Measurements from ENCODE around the gene NCAM1.

The NCAM1 gene

DNA sequence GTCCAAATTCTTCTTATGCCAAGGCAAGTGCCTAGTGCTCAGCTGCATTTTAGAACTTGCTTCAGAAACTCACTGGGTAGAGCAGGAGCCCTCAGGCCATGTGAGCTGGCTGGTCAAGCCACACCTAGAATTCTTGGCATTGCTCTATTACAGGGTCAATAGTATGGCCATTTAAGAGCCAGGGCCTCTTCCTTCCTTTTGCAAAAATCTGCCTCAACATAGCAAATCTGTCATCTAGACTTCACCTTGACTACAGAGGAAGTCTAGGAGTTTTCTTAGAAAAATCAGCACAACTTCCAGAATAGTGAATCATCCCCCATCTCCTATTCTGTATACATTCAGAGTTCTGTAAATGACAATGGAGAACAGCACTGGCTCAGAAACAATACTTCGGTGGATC, 241.2 kb downstream of the NCAM1 start:
- TF ChIP-seq CEBPB (IDR thresholded peaks at IDR 0.05) (no peak), USF1 (IDR thresholded peaks at IDR 0.05) (no peak), EP300 (IDR thresholded peaks at IDR 0.05; ENCODE audit: borderline replicate concordance) (no peak), FOXM1 (IDR thresholded peaks at IDR 0.05; ENCODE audit: borderline replicate concordance, low read depth) (no peak), TCF12 (IDR thresholded peaks at IDR 0.05; ENCODE audit: low read depth) (no peak), NFIC (IDR thresholded peaks at IDR 0.05) (no peak), REST (IDR thresholded peaks at IDR 0.05; ENCODE audit: low read depth) (no peak), ZBTB7A (IDR thresholded peaks at IDR 0.05; ENCODE audit: low read depth) (no peak), YY1 (IDR thresholded peaks at IDR 0.05; ENCODE audit: low read depth) (no peak), RAD21 (IDR thresholded peaks at IDR 0.05; ENCODE audit: low read depth) (no peak), TAF1 (IDR thresholded peaks at IDR 0.05; ENCODE audit: low read depth) (no peak), TEAD4 (IDR thresholded peaks at IDR 0.05) (no peak), MAX (IDR thresholded peaks at IDR 0.05) (no peak), EGR1 (IDR thresholded peaks at IDR 0.05) (no peak), CREB1 (IDR thresholded peaks at IDR 0.05; ENCODE audit: low read depth) (no peak)

DNA sequence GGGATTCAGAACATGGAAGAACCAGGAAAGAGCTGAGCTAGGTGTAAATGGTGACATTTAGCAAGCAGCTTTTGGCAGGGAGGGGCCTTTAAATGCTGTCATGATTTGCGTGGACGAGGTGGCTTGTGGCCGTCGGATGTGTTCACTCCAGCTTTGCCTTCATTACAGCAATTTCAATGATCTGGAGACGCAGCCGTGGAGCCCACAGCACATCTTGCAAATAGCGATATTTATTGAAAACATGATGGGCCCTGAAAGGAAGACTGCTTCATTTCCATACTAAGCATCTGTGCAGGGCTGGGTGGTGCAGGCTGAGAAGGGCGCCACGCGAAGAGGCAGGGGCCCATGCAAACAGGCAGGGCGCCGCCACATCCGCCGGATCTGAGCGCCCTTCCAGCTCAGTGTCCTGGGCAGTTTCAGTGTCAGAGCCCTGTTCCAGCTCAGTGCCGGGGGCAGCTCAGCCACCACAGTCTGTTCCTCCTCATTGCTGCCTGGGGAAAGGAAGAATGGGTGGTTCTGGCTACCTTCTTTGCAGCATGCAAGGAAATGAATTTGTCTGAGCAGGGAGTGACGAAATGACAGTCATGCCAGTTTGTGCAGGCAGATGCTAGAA, 242.0 kb downstream of the NCAM1 start:
- TF ChIP-seq CEBPB (IDR thresholded peaks at IDR 0.05) (no peak), REST (IDR thresholded peaks at IDR 0.05; ENCODE audit: low read depth) (no peak), FOXM1 (IDR thresholded peaks at IDR 0.05; ENCODE audit: borderline replicate concordance, low read depth) (no peak), TEAD4 (IDR thresholded peaks at IDR 0.05) (no peak)

DNA sequence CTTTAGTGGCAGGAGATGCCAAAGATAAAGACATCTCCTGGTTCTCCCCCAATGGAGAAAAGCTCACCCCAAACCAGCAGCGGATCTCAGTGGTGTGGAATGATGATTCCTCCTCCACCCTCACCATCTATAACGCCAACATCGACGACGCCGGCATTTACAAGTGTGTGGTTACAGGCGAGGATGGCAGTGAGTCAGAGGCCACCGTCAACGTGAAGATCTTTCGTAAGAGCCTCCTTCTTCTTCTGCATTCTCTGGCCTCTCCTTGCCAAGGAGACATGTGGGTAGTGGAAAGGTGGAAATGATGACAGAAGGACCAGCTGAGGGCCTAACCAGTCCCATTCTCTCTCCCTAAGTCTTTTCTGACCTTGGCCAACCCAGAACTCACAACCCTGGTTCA, 243.1 kb downstream of the NCAM1 start:
- TF ChIP-seq CEBPB (IDR thresholded peaks at IDR 0.05) (no peak), EP300 (IDR thresholded peaks at IDR 0.05; ENCODE audit: borderline replicate concordance) (no peak), REST (IDR thresholded peaks at IDR 0.05; ENCODE audit: low read depth) (no peak), USF1 (IDR thresholded peaks at IDR 0.05) (no peak), MAX (IDR thresholded peaks at IDR 0.05) (no peak), CREB1 (IDR thresholded peaks at IDR 0.05; ENCODE audit: low read depth) (no peak), TEAD4 (IDR thresholded peaks at IDR 0.05) (no peak), EGR1 (IDR thresholded peaks at IDR 0.05) (no peak), TAF1 (IDR thresholded peaks at IDR 0.05; ENCODE audit: low read depth) (no peak), TCF12 (IDR thresholded peaks at IDR 0.05; ENCODE audit: low read depth) (no peak), ZBTB7A (IDR thresholded peaks at IDR 0.05; ENCODE audit: low read depth) (no peak), NFIC (IDR thresholded peaks at IDR 0.05) (no peak), FOXM1 (IDR thresholded peaks at IDR 0.05; ENCODE audit: borderline replicate concordance, low read depth) (no peak), RAD21 (IDR thresholded peaks at IDR 0.05; ENCODE audit: low read depth) (no peak), YY1 (IDR thresholded peaks at IDR 0.05; ENCODE audit: low read depth) (no peak)

- TF ChIP-seq CEBPB (IDR thresholded peaks at IDR 0.05) (no peak), RAD21 (IDR thresholded peaks at IDR 0.05; ENCODE audit: low read depth) (no peak), TEAD4 (IDR thresholded peaks at IDR 0.05) (no peak), TCF12 (IDR thresholded peaks at IDR 0.05; ENCODE audit: low read depth) (no peak), REST (IDR thresholded peaks at IDR 0.05; ENCODE audit: low read depth) (no peak), NFIC (IDR thresholded peaks at IDR 0.05) (no peak), CREB1 (IDR thresholded peaks at IDR 0.05; ENCODE audit: low read depth) (no peak), EGR1 (IDR thresholded peaks at IDR 0.05) (no peak), MAX (IDR thresholded peaks at IDR 0.05) (no peak), FOXM1 (IDR thresholded peaks at IDR 0.05; ENCODE audit: borderline replicate concordance, low read depth) (no peak), YY1 (IDR thresholded peaks at IDR 0.05; ENCODE audit: low read depth) (no peak), EP300 (IDR thresholded peaks at IDR 0.05; ENCODE audit: borderline replicate concordance) (no peak), ZBTB7A (IDR thresholded peaks at IDR 0.05; ENCODE audit: low read depth) (no peak)
Measured at GRCh38 chr11:113213549-113213948, 252.3 kb downstream of the NCAM1 start.

Data from Ishikawa (cell line).